H1 (cell line): Measurements from ENCODE around the gene TNFAIP8. TPM values are rescaled to one million over a fixed set of nuclear protein-coding genes. Genes with fewer than 3 reads are reported as not detected.

Experiments
- CTCF ChIA-PET: fragments of 300-600 bp; sonication (Branson Sonifier 250); formaldehyde crosslinking; loops from one replicate; lab custom pipeline; 2021; ENCODE audit not compliant: partially characterized antibody; lab: Charles Lee
- POLR2A ChIA-PET: fragments of 300-600 bp; sonication (Branson Sonifier 250); formaldehyde crosslinking; loops from one replicate; lab custom pipeline; 2021; ENCODE audit warnings: inconsistent platforms; ENCODE audit not compliant: partially characterized antibody; lab: Charles Lee
- DNase-seq, 2 experiments: peaks; one replicate each; pipeline versions ENCODE4 v3.0.0 to v3.0.0-alpha.2; 2010 to 2022; ENCODE audit warnings: low spot score in 2 of 2, low read depth in 1 of 2, mixed read lengths in 1 of 2
- FAIRE-seq: peaks from 2 replicates; lab custom pipeline; 2011; peaks lifted over from hg19 to GRCh38; lab: Jason Lieb, UNC
- H2AFZ ChIP-seq: 2 replicates; pipeline ENCODE4 v1.8.1; 2012; ENCODE audit warnings: low read length, inconsistent platforms
- H2AK5ac ChIP-seq: 2 replicates; pipeline ENCODE4 v1.6.1; 2013; ENCODE audit warnings: low read depth, low read length
- H2BK120ac ChIP-seq: replicated peaks from 2 replicates; pipeline ENCODE3; 2013; ENCODE audit warnings: low read depth, low read length, inconsistent platforms
- H2BK12ac ChIP-seq: 2 replicates; pipeline ENCODE4 v1.6.1; 2013; ENCODE audit warnings: low read depth, low read length
- H2BK15ac ChIP-seq: 2 replicates; pipeline ENCODE4 v1.6.1; 2013; ENCODE audit warnings: low read length
- H2BK20ac ChIP-seq: 2 replicates; pipeline ENCODE4 v1.6.1; 2013; ENCODE audit warnings: low read length
- H2BK5ac ChIP-seq: 2 replicates; pipeline ENCODE4 v1.6.1; 2013; ENCODE audit warnings: low read depth, low read length
- H3K14ac ChIP-seq: 2 replicates; pipeline ENCODE4 v1.6.1; 2013; ENCODE audit warnings: inconsistent platforms; ENCODE audit not compliant: insufficient read length
- H3K18ac ChIP-seq: 2 replicates; pipeline ENCODE4 v1.6.1; 2013; ENCODE audit warnings: low read length; ENCODE audit errors: extremely low read depth
- H3K23ac ChIP-seq: 2 replicates; pipeline ENCODE4 v1.6.1; 2013; ENCODE audit warnings: inconsistent platforms; ENCODE audit not compliant: insufficient read length
- H3K23me2 ChIP-seq: 2 replicates; pipeline ENCODE4 v1.6.1; 2013; ENCODE audit warnings: low read depth, low read length
- H3K27ac ChIP-seq: 2 replicates; pipeline ENCODE4 v1.6.1; 2011; ENCODE audit warnings: low read depth, low read length, inconsistent platforms
- H3K27me3 ChIP-seq, 4 experiments: replicated peaks in 1 of 4; 1 replicate in 1 of 4; 2 replicates in 3 of 4; pipeline versions ENCODE4 v1.6.1 to v1.8.1; 2011 to 2013; ENCODE audit warnings: low read length in 3 of 4, mild to moderate bottlenecking in 3 of 4, inconsistent platforms in 2 of 4, mixed read lengths in 2 of 4, moderate library complexity in 1 of 4; ENCODE audit not compliant: control insufficient read depth in 3 of 4, insufficient read depth in 3 of 4; ENCODE audit errors: extremely low read depth in 1 of 4
- H3K36me3 ChIP-seq, 4 experiments: 2 replicates each; pipeline versions ENCODE4 v1.6.1 to v1.8.1; 2011 to 2013; ENCODE audit warnings: mild to moderate bottlenecking in 4 of 4, low read length in 3 of 4, moderate library complexity in 2 of 4, control low read depth in 1 of 4, inconsistent platforms in 1 of 4; ENCODE audit not compliant: insufficient read depth in 4 of 4, control insufficient read depth in 2 of 4
- H3K4ac ChIP-seq: replicated peaks from 2 replicates; pipeline ENCODE3; 2013; ENCODE audit warnings: low read length, low read depth, mixed read lengths, inconsistent platforms; ENCODE audit not compliant: insufficient read length
- H3K4me1 ChIP-seq, 4 experiments: replicated peaks in 1 of 4; 1 replicate in 1 of 4; 2 replicates in 3 of 4; pipeline versions ENCODE4 v1.6.1 to v1.8.1; 2011 to 2013; ENCODE audit warnings: low read length in 3 of 4, inconsistent platforms in 2 of 4, mixed read lengths in 1 of 4; ENCODE audit not compliant: insufficient read depth in 4 of 4, control insufficient read depth in 3 of 4
- H3K4me2 ChIP-seq, 2 experiments: 2 replicates each; pipeline versions ENCODE4 v1.6.1 to v1.8.1; 2011 to 2013; ENCODE audit warnings: low read depth in 2 of 2, low read length in 2 of 2, control low read depth in 1 of 2, inconsistent platforms in 1 of 2, mild to moderate bottlenecking in 1 of 2; ENCODE audit not compliant: insufficient read depth in 1 of 2
- H3K4me3 ChIP-seq, 4 experiments: fragments of 200-600, 300-600 bp in 1 of 4; sonication (generic), shearing (Covaris generic), sonication (Bioruptor Twin) in 1 of 4; 2 replicates each; pipeline versions ENCODE4 v1.5.1 to v1.8.1; 2011 to 2016; ENCODE audit warnings: low read length in 4 of 4, low read depth in 3 of 4, control low read depth in 2 of 4, inconsistent platforms in 2 of 4, mild to moderate bottlenecking in 2 of 4, mixed read lengths in 1 of 4, moderate library complexity in 1 of 4; ENCODE audit not compliant: insufficient read depth in 2 of 4; ENCODE audit errors: extremely low read depth in 1 of 4
- H3K56ac ChIP-seq: replicated peaks from 2 replicates; pipeline ENCODE3; 2013; ENCODE audit warnings: low read depth, mild to moderate bottlenecking, mixed read lengths, low read length, inconsistent platforms; ENCODE audit not compliant: insufficient read length
- H3K79me1 ChIP-seq: 2 replicates; pipeline ENCODE4 v1.6.1; 2013; ENCODE audit warnings: low read depth, low read length, control low read depth
- H3K79me2 ChIP-seq, 2 experiments: 2 replicates each; pipeline versions ENCODE4 v1.6.1 to v1.8.1; 2012 to 2013; ENCODE audit warnings: low read length in 2 of 2, mild to moderate bottlenecking in 2 of 2, inconsistent platforms in 1 of 2; ENCODE audit not compliant: insufficient read depth in 2 of 2, control insufficient read depth in 1 of 2
- H3K9ac ChIP-seq, 4 experiments: replicated peaks in 1 of 4; 1 replicate in 1 of 4; 2 replicates in 3 of 4; pipeline versions ENCODE4 v1.6.1 to v1.8.1; 2011 to 2013; ENCODE audit warnings: low read depth in 3 of 4, low read length in 3 of 4, control low read depth in 2 of 4, mild to moderate bottlenecking in 2 of 4, moderate library complexity in 2 of 4, inconsistent platforms in 1 of 4; ENCODE audit errors: extremely low read depth in 1 of 4
- H3K9me3 ChIP-seq, 2 experiments: 2 replicates each; pipeline versions ENCODE4 v1.6.1 to v1.8.1; 2012 to 2013; ENCODE audit warnings: mild to moderate bottlenecking in 2 of 2, moderate library complexity in 2 of 2, control low read depth in 1 of 2, inconsistent platforms in 1 of 2, low read depth in 1 of 2, low read length in 1 of 2, mixed read lengths in 1 of 2; ENCODE audit not compliant: insufficient read depth in 2 of 2
- H4K20me1 ChIP-seq, 2 experiments: replicated peaks in 1 of 2; 2 replicates each; pipeline versions ENCODE3 to v1.8.1; 2011 to 2013; ENCODE audit warnings: inconsistent platforms in 2 of 2, low read length in 2 of 2, mild to moderate bottlenecking in 1 of 2; ENCODE audit not compliant: insufficient read depth in 2 of 2, control insufficient read depth in 1 of 2
- H4K5ac ChIP-seq: 2 replicates; pipeline ENCODE4 v1.6.1; 2013; ENCODE audit warnings: low read length, low read depth, mixed read lengths, inconsistent platforms; ENCODE audit not compliant: insufficient read length
- H4K8ac ChIP-seq: 2 replicates; pipeline ENCODE4 v1.8.0; 2013; ENCODE audit warnings: mild to moderate bottlenecking, moderate library complexity, low read length, inconsistent platforms; ENCODE audit not compliant: insufficient read depth; ENCODE audit errors: extremely low read depth
- H4K91ac ChIP-seq: replicated peaks from 2 replicates; pipeline ENCODE3; 2013; ENCODE audit warnings: low read length, mixed read lengths, inconsistent platforms; ENCODE audit not compliant: insufficient read length
- CREB1 ChIP-seq: IDR thresholded peaks from 2 replicates; pipeline ENCODE4 v1.6.1; 2012; ENCODE audit warnings: inconsistent platforms
- E2F6 ChIP-seq: IDR thresholded peaks from 2 replicates; pipeline ENCODE4 v1.6.1; 2012; ENCODE audit warnings: inconsistent platforms
- TAF7 ChIP-seq: optimal IDR thresholded peaks from 2 replicates; pipeline ENCODE3; 2011; ENCODE audit warnings: low read depth, mild to moderate bottlenecking, inconsistent platforms, low read length, moderate library complexity, borderline replicate concordance
- WGBS, 2 experiments: shearing (Covaris generic) in 1 of 2; methylation state at CpG; one replicate each; pipeline versions ENCODE4 v1.1.6 to v1.1.7; 2013 to 2015; ENCODE audit warnings: low lambda C conversion rate in 2 of 2, mixed read lengths in 2 of 2, inconsistent platforms in 1 of 2, low coverage in 1 of 2, missing lambda C conversion rate in 1 of 2; ENCODE audit not compliant: insufficient replicate concordance in 2 of 2, insufficient coverage in 1 of 2, insufficient read length in 1 of 2; ENCODE audit errors: extremely low coverage in 1 of 2, missing lambda C conversion rate in 1 of 2; 5-methylcytosine and 5-hydroxymethylcytosine counted together
- polyA plus RNA-seq, 7 experiments: library from polyadenylated mRNA; depleted of rRNA in 3 of 7; stranded (reverse) in 5 of 7; unstranded in 2 of 7; fragments of >200 nt in 5 of 7; fragments of 200-250 nt in 2 of 7; gene quantifications; 1 replicate in 5 of 7; 2 replicates in 1 of 7; 4 replicates in 1 of 7; pipeline versions ENCODE4 v1.2.1 to v1.2.3, GENCODE V29; 2011 to 2013; ENCODE audit warnings: missing spikeins in 2 of 7, mixed read lengths in 2 of 7
- total RNA-seq: library from RNA; stranded (reverse); fragmentation: NEBNext Ultra II Directional; extraction: Animal tissue kit (Norgen Biotek cat#: 25700); gene quantifications from 2 replicates; pipeline ENCODE4 v1.2.1, GENCODE V29; 2021

The TNFAIP8 gene
- total and polyA plus RNA-seq, 2 of the 8 experiments (the other 6 are each of a cell fraction or from before 2014, with no cell fraction given) = 12.4 to 19.3 TPM

- Histone ChIP-seq H3K4me3 (no peak overlapping the region), H3K27ac (no peak overlapping the region), H3K4ac (no peak overlapping the region), H2AFZ (no peak overlapping the region), H4K91ac (no peak overlapping the region), H4K5ac (no peak overlapping the region), H3K18ac (no peak overlapping the region), H3K36me3 (no peaks in the 10 kb centered on the region), H3K79me1 (no peaks in the 10 kb centered on the region), H2BK20ac (no peak overlapping the region), H2BK12ac (no peak overlapping the region), H4K20me1 (no peaks in the 10 kb centered on the region), H3K23me2 (no peaks in the 10 kb centered on the region), H3K9me3 (no peaks in the 10 kb centered on the region), H3K9ac (no peak overlapping the region), H3K56ac (no peak overlapping the region), H2BK120ac (no peak overlapping the region), H3K27me3 (no peaks in the 10 kb centered on the region), H3K14ac (no peak overlapping the region), H3K23ac (no peak overlapping the region), H3K4me2 (no peak overlapping the region), H3K79me2 (no peaks in the 10 kb centered on the region), H2BK15ac (no peak overlapping the region), H3K4me1 (peaks cover 0 to 5% (median under 1%) of the 10 kb centered on the region in 4 experiments; a peak in 2 of 7 replicates), H4K8ac (no peak overlapping the region), H2AK5ac (no peak overlapping the region), H2BK5ac (no peak overlapping the region)
- 83% methylated on average over 2 of the region's 2 CpGs; no CpG with 5 or more reads in 1 of the 2 experiments for WGBS, 2 experiments
- no peak for DNase-seq
- ChIA-PET POLR2A (interaction anchor here (1.4 to 1.6 kb wide), 3 partner anchors 9 to 16 kb away, joined by 4 read pairs; no protein-coding TSS in a partner anchor), CTCF (interaction anchor here (0.7 to 2.5 kb wide), 8 partner anchors 13 to 391 kb away, joined by 3 to 8 read pairs (median 4); no protein-coding TSS in a partner anchor)
- no peak for FAIRE-seq
- TF ChIP-seq TAF7 (no peak), E2F6 (no peak), CREB1 (no peak)
These were observed 23.3 kb downstream of the TNFAIP8 start for GRCh38 chr5:119379096-119379495.
